Tibial artery (tissue), 4 donors: ENCODE measurements around the gene RBM19.

ENCODE experiments used
- DNase-seq, 2 donors: peaks; one replicate each; pipeline ENCODE4 v3.0.0-alpha.2; 2019
- H3K27ac ChIP-seq, 2 donors: fragments of 200-600 bp; sonication (generic) in 1 of 2; 1 replicate in 1 of 2; 2 replicates in 1 of 2; pipeline ENCODE4 v1.5.1; 2018 to 2019; ENCODE audit warnings: mild to moderate bottlenecking in 1 of 2
- H3K27me3 ChIP-seq, 2 donors: fragments of 200-600 bp; sonication (generic) in 1 of 2; one replicate each; pipeline versions ENCODE4 v1.5.1 to v1.6.0; 2016 to 2019
- H3K36me3 ChIP-seq, 3 donors: fragments of 200-600 bp; sonication (generic) in 2 of 3; one replicate each; pipeline ENCODE4 v1.5.1; 2016 to 2019; ENCODE audit warnings: mild to moderate bottlenecking in 2 of 3
- H3K4me1 ChIP-seq, 4 donors: fragments of 200-600 bp; sonication (generic) in 2 of 4; 1 replicate in 3 of 4; 2 replicates in 1 of 4; pipeline ENCODE4 v1.5.1; 2016 to 2019
- H3K4me3 ChIP-seq, 2 donors: fragments of 200-600 bp; sonication (generic) in 1 of 2; 1 replicate in 1 of 2; 2 replicates in 1 of 2; pipeline ENCODE4 v1.5.1; 2018 to 2019; ENCODE audit warnings: mild to moderate bottlenecking in 2 of 2
- H3K9me3 ChIP-seq, 3 donors: fragments of 200-600 bp; sonication (generic) in 1 of 3; one replicate each; pipeline ENCODE4 v1.5.1; 2016 to 2019
- CTCF ChIP-seq, 2 experiments: fragments of 200-600 bp in 1 of 2; fragments of 450-650 bp in 1 of 2; IDR thresholded peaks; one replicate each; pipeline ENCODE4 v1.5.1; 2017 to 2019; ENCODE audit warnings: antibody characterized with exemption in 2 of 2, mild to moderate bottlenecking in 1 of 2, moderate library complexity in 1 of 2
- intact Hi-C: fragments of 100-400 bp; cut with DNase I; formaldehyde crosslinking; loops from one replicate; pipeline ENCODE4 v1.15.0; 2023; ENCODE audit warnings: low total_unique reads

RBM19 gene

GRCh38 chr12:113984464-113984863 lies 18.3 kb upstream of the RBM19 start:
- no peak overlapping the region for H3K4me3 ChIP-seq
- H3K4me1 ChIP-seq = no peaks in the 10 kb centered on the region
- no peaks in the 10 kb centered on the region for H3K36me3 ChIP-seq
- peaks cover 0 to 32% of the 10 kb centered on the region in 2 donors for H3K27me3 ChIP-seq
- H3K27ac ChIP-seq = no peak overlapping the region
- H3K9me3 ChIP-seq = no peaks in the 10 kb centered on the region
- no peak for DNase-seq
- intact Hi-C loops = loop anchor here (5.0 to 10.0 kb wide), 3 partner anchors 518 to 1933 kb away; no protein-coding TSS in a partner anchor
- no peak for TF ChIP-seq CTCF (IDR thresholded peaks at IDR 0.05)

GRCh38 chr12:113983777-113984448 lies 17.8 kb upstream of the RBM19 start:
- H3K36me3 ChIP-seq = no peaks in the 10 kb centered on the region
- no peak overlapping the region for H3K27ac ChIP-seq
- TF ChIP-seq CTCF (IDR thresholded peaks at IDR 0.05) = no peak
- no peak overlapping the region for H3K4me3 ChIP-seq
- H3K9me3 ChIP-seq = no peaks in the 10 kb centered on the region
- no peak for DNase-seq
- intact Hi-C loops = loop anchor here (5.0 to 10.0 kb wide), 3 partner anchors 518 to 1933 kb away; no protein-coding TSS in a partner anchor
- H3K4me1 ChIP-seq = no peaks in the 10 kb centered on the region
- peaks cover 0 to 38% of the 10 kb centered on the region in 2 donors for H3K27me3 ChIP-seq

GRCh38 chr12:113983265-113983664 lies 17.1 kb upstream of the RBM19 start:
- no peaks in the 10 kb centered on the region for H3K4me1 ChIP-seq
- H3K27me3 ChIP-seq = peaks cover 0 to 43% of the 10 kb centered on the region in 2 donors
- no peaks in the 10 kb centered on the region for H3K9me3 ChIP-seq
- TF ChIP-seq CTCF (IDR thresholded peaks at IDR 0.05) = no peak
- intact Hi-C loops = loop anchor here (5.0 to 10.0 kb wide), 3 partner anchors 519 to 1934 kb away; no protein-coding TSS in a partner anchor
- no peak overlapping the region for H3K27ac ChIP-seq
- H3K36me3 ChIP-seq = no peaks in the 10 kb centered on the region
- H3K4me3 ChIP-seq = no peak overlapping the region
- no peak for DNase-seq

- no peaks in the 10 kb centered on the region for H3K36me3 ChIP-seq
- no peak overlapping the region for H3K4me3 ChIP-seq
- peaks cover 0 to 47% of the 10 kb centered on the region in 2 donors for H3K27me3 ChIP-seq
- no peak overlapping the region for H3K27ac ChIP-seq
- H3K4me1 ChIP-seq = no peaks in the 10 kb centered on the region
- no peak for DNase-seq
- H3K9me3 ChIP-seq = no peaks in the 10 kb centered on the region
- TF ChIP-seq CTCF (IDR thresholded peaks at IDR 0.05) = no peak
- intact Hi-C loops = loop anchor here (5.0 to 10.0 kb wide), 3 partner anchors 520 to 1935 kb away; no protein-coding TSS in a partner anchor
These were observed 15.8 kb upstream of the RBM19 start for GRCh38 chr12:113981876-113982275.

- no peaks in the 10 kb centered on the region for H3K36me3 ChIP-seq
- peaks cover 0 to 45% of the 10 kb centered on the region in 2 donors for H3K27me3 ChIP-seq
- peak; percentile 87 to 88 for TF ChIP-seq CTCF (IDR thresholded peaks at IDR 0.05)
- H3K9me3 ChIP-seq = no peaks in the 10 kb centered on the region
- H3K4me3 ChIP-seq = no peak overlapping the region
- no peak for DNase-seq
- no peaks in the 10 kb centered on the region for H3K4me1 ChIP-seq
- intact Hi-C loops = loop anchor here (5.0 to 10.0 kb wide), 3 partner anchors 522 to 1937 kb away; no protein-coding TSS in a partner anchor
- H3K27ac ChIP-seq = no peak overlapping the region
These were observed 14.6 kb upstream of the RBM19 start for GRCh38 chr12:113980537-113981337.
